GM18499 (cell line): Measurements from ENCODE around the gene ZC3H14.
"Not testable (repeated sequence)": the region's sequence is repeated elsewhere in the genome, so short reads cannot be mapped to it uniquely, and the experiment has no call there.

Experiments used
- ATAC-seq: cut with Tn5 transposase; IDR thresholded peaks from one replicate; pipeline ENCODE4 v1.9.1; 2021; ENCODE audit warnings: moderate number of reproducible peaks; ENCODE audit not compliant: insufficient read depth, unreplicated experiment

The ZC3H14 gene, protein sequence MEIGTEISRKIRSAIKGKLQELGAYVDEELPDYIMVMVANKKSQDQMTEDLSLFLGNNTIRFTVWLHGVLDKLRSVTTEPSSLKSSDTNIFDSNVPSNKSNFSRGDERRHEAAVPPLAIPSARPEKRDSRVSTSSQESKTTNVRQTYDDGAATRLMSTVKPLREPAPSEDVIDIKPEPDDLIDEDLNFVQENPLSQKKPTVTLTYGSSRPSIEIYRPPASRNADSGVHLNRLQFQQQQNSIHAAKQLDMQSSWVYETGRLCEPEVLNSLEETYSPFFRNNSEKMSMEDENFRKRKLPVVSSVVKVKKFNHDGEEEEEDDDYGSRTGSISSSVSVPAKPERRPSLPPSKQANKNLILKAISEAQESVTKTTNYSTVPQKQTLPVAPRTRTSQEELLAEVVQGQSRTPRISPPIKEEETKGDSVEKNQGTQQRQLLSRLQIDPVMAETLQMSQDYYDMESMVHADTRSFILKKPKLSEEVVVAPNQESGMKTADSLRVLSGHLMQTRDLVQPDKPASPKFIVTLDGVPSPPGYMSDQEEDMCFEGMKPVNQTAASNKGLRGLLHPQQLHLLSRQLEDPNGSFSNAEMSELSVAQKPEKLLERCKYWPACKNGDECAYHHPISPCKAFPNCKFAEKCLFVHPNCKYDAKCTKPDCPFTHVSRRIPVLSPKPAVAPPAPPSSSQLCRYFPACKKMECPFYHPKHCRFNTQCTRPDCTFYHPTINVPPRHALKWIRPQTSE

DNA sequence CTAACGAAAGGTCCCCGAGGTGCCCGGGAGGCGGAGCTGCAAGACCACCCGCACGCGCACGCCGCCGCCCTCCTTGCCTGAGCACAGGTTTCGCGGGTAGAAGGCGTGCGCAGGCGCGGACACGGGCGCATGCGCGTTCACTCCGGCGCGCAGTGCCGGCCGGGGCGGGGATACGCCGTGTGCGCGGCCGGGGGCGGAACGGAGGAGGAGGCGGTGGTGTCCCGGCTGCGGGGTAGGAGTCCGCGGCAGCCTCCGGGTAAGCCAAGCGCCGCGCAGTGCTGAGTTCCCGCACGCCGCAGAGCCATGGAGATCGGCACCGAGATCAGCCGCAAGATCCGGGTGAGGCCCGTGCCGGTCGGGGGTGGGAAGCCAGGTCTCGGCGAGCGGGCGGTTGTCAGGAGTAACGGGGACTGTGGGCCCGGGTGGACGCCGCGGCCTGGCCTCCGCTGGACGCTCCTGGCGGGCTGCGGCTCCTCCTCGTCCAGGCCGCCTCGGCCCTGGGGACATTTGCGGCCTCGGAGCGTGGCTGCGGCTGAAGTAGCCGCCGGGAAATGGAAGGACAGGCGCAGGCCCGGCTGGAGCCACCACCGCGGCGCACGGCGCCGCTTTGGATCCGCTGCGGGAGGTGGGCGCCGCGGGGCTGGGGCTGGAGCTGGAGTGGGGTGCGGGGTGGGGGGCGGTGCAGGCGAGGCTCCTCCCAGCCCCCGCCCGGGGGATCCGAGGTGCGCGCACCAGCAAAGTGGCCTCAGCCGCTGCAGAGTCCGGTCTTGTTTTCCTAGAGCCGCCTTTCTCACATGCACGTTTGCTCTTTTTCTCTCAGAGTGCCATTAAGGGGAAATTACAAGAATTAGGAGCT is at the start of gene ZC3H14:
TSS of gene ZC3H14 (plus strand) at position 207 of the 856 bp plus-strand sequence. CDS start at position 304, 97 bp downstream.
- ATAC-seq = peak; percentile 83

DNA sequence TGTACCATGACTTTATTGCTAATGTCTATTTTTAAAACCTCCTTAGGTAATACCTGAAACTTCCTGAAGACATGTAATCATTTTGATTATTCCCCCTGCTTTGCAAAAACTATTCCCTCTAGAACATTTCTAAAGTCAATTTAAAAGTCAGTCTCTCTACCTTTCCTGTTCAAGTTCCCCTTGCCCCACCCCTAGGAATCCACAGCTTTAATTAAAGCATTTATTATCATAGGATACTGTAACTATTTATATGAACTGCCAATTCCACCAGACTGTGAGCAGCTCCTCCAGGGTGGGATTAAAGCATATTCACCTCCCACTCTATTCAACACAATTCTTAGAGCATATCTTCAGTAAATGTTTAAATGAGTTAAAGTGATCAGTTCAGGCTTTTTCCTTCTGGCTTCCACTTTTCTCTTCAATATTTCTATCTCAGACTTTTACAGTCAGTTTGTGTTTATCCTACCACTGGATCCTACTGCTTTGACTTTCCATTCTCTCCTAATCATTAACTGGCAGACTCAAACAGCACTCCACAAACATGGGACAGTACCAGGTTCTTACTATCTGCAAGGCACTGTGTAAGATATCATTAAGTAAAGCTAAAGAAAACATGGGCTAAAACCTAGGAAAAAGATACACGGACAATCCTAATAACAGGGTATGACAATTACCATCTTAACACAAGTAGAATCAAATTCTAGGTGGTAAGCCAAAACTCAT is 47.2 kb upstream of the ZC3H14 start:
- no peak for ATAC-seq

DNA sequence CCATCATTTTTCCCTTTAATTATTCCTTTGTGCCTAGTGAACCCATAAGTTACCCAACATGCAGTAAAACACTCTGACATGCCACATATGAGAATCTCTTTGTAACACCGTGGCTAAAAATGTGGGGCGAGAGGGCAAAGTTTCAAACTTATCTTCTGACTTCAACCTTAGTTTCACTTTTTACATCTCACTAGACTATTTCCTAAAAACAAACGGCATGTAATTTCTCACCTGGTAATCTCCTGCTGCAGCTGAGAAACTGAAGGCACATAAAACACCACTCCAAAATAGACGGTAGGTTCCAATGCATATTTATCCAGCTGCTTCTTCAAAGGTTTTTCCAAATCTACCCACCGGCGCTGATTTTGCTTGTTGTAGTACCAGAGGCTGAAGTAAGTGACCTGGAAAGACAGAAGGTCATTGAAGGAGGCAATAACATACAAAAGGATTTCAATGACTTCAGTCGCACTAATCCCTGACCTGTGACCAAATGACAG is 45.9 kb upstream of the ZC3H14 start:
- no peak for ATAC-seq

DNA sequence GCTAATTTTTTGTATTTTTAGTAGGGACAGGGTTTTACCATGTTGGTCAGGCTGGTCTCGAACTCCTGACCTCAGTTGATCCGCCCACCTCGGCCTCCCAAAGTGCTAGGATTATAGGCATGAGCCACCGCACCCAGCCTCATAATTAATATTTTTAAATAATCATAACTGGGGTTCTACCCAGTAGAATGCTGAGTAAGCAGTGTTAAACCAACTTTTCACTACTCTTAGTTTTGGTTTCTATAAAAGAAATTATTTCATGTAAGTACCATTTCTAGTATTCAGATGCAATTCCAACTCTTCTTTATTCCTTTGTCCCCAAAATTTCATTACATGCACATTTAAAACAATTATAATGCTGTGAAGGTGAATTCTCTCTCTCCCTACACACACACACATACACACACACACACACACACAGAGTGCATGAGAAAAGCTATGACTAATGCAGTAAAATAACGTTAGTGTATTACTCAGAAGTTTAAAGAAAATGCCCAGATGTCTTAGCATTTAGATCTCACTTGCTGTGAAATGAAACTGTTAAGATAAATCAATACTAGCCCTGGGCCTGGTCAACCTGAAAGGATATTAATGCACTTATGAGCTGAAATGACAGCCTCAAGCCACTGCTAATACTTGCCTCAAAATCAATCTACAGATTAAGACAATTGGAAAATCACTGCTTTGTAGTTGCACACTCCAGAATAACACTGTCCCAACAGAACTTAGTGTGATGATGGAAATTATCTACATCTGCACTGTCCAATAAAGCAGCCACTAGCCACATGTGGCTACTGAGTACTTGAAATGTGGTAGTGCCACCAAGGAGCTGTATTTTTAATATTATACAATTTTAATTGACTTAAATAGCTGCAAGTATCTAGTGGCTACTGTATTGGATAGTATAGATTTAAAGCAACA is 44.0 kb upstream of the ZC3H14 start:
- no peak for ATAC-seq

DNA sequence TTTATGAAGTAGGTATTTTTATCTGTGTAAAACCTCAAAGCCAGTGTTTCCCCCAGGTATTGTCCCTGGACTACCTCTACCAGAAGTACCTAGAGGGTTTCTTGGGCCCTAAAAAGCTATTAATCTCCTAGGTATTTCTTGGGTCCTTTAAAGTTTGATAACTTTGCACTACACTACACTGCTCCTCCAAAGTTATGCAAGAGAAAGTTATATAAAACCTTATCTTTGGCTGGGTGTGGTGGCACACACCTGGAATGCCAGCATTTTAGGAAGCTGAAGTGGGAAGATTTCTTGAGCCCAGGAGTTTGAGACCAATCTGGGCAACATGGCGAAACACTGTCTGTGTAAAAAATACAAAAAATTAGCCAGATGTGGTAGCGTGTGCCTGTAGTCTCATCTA is 42.9 kb upstream of the ZC3H14 start:
- ATAC-seq = no peak

DNA sequence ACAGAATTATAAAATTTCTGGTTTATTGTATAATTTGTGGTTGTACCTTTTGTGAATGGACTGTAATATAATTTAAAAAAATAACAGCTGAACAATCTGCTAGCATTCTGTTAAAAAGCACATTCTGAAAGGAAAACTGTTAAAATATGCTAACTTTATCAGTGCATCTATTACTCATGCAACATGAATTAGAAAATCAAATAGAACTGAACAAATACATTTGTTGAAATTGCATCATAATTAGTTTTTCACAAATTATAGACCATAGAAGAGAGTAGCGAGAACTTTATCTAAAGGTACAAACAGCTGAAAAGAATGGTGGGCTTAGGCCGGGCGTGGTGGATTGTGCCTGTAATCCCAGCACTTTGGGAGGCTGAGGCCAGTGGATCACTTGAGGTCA is 41.0 kb upstream of the ZC3H14 start:
- ATAC-seq = no peak

DNA sequence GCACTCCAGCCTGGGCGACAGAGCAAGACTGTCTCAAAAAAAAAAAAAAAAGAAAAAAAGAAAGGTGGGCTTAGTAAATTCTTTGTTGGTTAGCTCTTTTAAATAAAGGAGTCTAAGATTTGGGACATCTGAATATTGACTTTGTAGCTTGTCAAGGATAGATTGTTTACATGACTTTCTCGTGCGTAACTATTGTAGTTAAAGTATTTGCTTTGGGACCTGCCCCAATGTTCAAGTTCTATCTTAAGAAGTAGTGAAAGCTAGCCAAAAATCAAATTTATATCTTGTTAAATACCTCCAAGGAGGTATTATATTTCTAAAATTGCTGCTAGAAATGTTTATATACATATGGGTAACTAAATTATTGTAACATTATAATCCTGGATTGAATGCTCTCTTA is 40.4 kb upstream of the ZC3H14 start:
- no peak for ATAC-seq

DNA sequence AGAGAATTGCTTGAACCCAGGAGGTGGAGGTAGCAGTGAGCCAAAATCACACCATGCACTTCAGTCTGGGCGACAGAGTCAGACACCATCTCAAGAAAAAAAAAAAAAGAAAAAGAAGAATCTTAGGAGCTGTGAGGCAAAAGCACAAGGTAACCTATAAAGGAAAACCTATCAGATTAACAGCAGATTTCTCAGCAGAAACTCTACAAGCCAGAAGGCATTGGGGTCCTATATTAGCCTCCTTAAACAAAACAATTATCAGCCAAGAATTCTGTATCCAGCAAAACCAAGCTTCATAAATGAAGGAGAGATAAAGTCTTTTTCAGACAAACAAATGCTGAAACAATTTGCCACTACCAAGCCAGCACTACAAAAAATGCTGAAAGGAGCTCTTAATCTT is 32.9 kb upstream of the ZC3H14 start:
- not testable (repeated sequence) for ATAC-seq

DNA sequence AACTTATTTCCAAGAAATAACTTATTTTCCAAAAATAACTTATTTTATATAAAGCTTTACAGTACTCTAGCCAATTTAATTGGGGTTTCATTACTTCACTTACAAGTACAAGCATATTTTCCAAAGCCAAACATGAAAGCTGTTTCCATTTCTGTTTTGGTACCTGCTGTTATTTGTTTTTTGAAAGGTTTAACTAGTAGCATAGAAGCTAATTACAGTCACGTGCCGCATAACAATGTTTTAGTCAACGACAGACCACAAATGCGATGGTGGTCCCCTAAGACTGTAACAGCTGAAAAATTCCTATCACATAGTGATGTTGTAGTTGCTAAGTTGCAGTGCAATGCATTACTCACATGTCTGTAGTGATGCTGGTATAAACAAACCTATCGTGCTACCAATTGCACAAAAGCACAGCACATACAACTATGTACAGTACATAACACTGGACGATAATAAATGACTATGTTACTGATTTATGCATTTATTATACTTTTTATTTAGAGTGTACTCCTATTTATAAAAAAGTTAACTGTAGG is 29.7 kb upstream of the ZC3H14 start:
- ATAC-seq = no peak

DNA sequence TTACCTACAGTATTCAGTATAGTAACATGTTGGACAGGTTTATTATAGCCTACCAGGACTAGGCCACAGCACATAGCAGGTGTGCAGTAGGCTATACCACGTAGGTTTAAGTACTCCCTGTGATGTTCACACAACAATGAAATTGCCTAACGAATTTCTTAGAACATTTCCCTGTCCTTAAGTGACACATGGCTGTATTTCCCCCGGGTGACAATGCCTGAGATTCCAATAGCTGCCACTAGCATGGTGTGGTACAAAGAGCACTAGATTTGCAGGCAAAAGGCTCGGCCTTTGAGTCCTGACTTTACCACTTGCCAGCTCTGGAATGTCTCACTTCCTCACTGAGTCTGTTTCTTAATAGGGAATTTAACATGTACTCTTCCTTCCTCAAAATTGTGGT is 27.7 kb upstream of the ZC3H14 start:
- ATAC-seq = no peak

DNA sequence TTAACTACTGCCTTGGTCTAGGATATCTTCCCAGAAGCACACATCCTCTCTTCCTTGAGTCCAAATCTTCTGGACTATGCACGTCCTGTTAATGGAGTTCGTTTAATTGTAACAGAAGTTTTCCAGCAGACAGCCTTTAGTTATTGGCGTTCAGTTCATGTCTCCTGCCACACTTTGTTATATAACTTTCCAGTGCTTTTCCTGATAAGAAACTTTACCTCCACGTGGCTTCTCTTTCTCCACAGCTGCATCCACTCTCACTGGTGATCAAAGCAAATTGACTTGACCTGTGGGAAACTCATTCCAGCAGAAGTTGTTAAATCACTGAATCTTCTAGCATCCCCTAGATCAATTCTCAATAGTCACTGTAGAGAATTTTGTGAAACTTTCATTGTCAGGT is 27.0 kb upstream of the ZC3H14 start:
- no peak for ATAC-seq

DNA sequence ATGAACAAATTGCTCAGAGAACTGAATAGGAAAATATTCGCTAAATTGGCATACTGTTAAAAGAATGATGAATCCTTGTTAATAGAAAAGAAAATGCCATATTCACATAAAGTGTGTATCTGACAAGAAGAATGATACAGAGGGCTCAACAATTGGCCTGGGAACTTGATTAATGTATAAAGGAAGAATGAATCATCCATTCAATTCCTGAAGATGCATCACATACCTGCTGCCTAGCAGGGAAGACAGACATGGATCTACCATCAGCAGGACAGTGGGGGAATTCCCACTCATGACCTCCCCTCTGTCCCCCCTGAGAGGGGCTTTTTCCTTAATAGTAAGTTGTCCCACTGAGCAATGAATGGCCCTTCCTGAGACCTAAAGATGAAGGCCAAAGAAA is 21.5 kb upstream of the ZC3H14 start:
- ATAC-seq = no peak

DNA sequence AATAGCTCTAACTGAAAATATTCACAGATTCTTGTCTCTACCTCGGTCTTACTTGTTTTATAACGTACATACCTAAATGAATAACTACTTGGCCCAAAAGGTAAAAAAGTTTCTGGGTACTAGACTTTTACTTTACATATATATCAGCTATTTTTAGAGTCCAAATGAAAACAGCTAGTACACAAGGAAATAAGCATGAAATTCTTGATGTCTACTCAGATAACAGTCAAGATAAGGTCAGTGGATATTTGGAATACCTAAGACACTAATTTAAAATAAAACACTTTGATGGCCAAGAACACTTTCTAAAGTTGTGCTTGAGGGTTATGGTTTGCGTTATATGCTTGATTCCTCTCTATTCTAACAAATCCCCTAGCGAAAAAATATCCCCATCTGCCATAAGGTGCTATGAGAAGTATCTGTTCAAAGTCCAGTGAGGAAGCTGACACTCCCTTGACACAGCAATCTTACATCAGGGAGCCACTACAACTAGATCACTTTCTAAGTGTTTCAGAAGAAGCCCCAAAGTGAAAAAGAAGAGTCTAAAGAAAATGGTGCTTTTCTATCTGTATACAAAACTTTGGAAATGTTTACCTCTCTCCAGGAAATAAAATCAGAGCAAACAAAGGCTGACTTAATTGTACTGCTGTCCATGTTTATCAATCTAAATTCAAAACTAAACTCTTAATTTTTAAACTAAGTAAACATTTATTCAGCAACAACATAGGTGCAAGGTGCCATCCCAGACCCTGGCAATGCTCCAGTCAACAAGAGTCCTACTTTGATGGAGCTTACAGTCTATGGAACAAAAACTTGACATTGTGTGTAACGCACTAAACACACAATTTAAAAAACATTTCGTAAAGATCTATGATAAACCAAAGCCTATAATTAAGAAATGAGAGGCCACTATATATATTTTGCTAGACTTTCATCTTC is 19.7 kb upstream of the ZC3H14 start:
- ATAC-seq = no peak

DNA sequence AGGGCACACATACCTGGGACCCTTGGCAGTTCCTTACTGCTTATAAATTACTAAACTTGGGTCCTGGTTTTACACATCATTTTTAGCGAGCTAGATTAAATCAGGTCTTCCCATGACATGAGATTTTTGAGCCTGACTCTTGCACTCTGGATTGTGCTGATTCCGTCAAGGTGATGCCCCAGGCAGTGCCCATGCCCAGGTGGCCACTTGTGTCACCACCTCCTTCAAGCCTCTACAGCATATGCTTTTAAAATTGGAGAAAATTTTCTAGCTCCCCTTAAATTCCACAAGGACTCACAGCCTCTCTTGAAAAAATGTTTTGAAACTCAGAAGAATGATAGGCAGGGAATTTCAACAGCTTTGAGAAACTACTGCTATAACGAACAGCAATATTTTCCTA is 17.6 kb upstream of the ZC3H14 start:
- no peak for ATAC-seq

DNA sequence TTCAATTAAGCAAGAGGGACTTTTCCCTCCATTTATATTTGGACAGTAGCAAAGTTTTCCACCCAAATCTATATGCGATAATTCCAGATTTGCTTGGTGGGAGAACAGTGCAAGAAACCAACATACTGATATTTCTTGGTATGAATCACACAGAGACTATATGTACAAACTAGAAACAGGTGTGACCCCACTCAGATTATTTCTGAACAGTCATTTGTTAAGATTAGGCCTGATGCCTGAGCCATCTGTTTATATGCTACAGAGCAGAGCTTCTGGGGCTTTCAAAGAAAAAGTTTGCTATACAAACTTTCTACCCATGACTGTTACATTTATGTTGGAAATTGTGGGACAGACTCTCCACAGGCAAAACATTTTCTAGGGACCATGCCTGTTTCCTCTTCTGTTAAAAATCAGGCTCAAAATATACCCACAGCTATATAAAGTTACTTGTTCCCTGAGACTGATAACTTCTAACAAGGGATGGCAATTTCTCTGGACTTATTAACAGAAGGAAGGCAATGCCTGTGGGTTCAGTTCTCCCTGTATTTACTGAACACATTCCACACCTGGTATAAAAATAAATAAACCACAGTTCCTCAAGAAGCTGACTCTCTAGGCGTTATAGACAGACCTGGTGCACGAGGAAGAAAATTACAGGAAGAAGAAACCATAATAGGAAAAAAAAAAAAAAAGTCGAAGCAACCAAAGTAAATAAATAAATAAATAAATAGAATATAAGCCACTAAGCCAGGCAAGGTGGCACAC is 16.0 kb upstream of the ZC3H14 start:
- no peak for ATAC-seq

DNA sequence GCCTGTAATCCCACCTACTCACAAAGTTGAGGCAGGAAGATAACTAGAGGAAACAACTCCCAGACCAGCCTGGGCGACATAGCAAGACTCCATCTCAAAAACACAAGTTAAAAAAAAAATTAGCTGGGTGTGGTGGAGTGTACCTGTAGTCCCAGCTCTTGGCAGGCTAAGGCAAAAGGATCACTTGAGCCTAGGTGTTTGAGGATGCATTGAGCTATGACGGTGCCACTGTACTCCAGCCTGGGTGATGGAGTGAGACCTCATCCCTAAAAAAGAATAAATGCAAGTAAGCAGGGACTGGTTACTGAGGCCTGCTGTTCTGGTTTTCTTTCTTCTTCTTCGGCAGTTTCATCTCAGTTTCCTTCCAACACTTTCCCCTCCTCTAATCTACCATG is 15.5 kb upstream of the ZC3H14 start:
- no peak for ATAC-seq

DNA sequence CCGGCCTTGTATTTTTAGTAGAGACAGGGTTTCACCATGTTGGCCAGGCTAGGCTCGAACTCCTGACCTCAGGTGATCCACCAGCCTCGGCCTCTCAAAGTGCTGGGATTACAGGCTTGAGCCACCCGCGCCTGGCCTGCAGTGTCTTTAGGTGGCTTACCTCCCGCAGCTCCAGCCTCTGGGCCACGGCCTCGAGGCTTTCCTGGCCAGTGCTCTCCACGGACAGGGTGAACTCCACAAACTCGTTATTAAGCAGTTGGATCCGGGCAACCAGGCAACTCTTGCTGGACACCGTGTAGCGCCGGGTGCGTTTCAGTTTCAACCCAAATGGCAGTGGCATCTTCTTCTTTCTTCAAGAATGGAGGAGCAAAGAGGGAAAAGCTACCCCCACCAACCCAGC is 12.8 kb upstream of the ZC3H14 start:
- no peak for ATAC-seq
